H9 (cell line): ENCODE measurements around the gene DIAPH3. TPM values are rescaled to one million over a fixed set of nuclear protein-coding genes. Genes with fewer than 3 reads are reported as not detected.

Experiments used
- DNase-seq: peaks from one replicate; pipeline ENCODE4 v3.0.0-alpha.2; 2017
- H2AFZ ChIP-seq: one replicate; pipeline ENCODE4 v1.6.1; 2013; ENCODE audit warnings: mild to moderate bottlenecking, low read length, control low read depth, moderate library complexity
- H2AK5ac ChIP-seq: 2 replicates; pipeline ENCODE4 v1.6.1; 2013; ENCODE audit warnings: low read length, control low read depth, mixed read lengths; ENCODE audit not compliant: insufficient read length
- H2BK120ac ChIP-seq: one replicate; pipeline ENCODE4 v1.6.1; 2013; ENCODE audit warnings: low read depth, mild to moderate bottlenecking, low read length, control low read depth, inconsistent platforms; ENCODE audit not compliant: poor library complexity, severe bottlenecking
- H2BK12ac ChIP-seq: 2 replicates; pipeline ENCODE4 v1.6.1; 2013; ENCODE audit warnings: low read length, control low read depth, mixed read lengths, low read depth; ENCODE audit not compliant: insufficient read length
- H2BK15ac ChIP-seq: 2 replicates; pipeline ENCODE4 v1.6.1; 2013; ENCODE audit warnings: low read depth, low read length, control low read depth
- H2BK20ac ChIP-seq: one replicate; pipeline ENCODE4 v1.6.1; 2013; ENCODE audit warnings: low read depth, mild to moderate bottlenecking, low read length, control low read depth, inconsistent platforms; ENCODE audit not compliant: poor library complexity, severe bottlenecking
- H2BK5ac ChIP-seq: 2 replicates; pipeline ENCODE4 v1.6.1; 2013; ENCODE audit warnings: low read length, control low read depth, mixed read lengths; ENCODE audit not compliant: insufficient read length
- H3K14ac ChIP-seq: 2 replicates; pipeline ENCODE4 v1.6.1; 2013; ENCODE audit warnings: low read length, control low read depth; ENCODE audit not compliant: insufficient read depth
- H3K18ac ChIP-seq: 2 replicates; pipeline ENCODE4 v1.6.1; 2013; ENCODE audit warnings: low read depth, mild to moderate bottlenecking, mixed read lengths, low read length, control low read depth; ENCODE audit not compliant: insufficient read length
- H3K23ac ChIP-seq: 2 replicates; pipeline ENCODE4 v1.6.1; 2013; ENCODE audit warnings: low read length, control low read depth, mixed read lengths, low read depth; ENCODE audit not compliant: insufficient read length
- H3K23me2 ChIP-seq: 2 replicates; pipeline ENCODE4 v1.6.1; 2013; ENCODE audit warnings: low read depth, mild to moderate bottlenecking, mixed read lengths, low read length, control low read depth; ENCODE audit not compliant: insufficient read length, poor library complexity, severe bottlenecking
- H3K27ac ChIP-seq: 2 replicates; pipeline ENCODE4 v1.5.1; 2013; ENCODE audit warnings: low read length, control low read depth, mixed read lengths, low read depth; ENCODE audit not compliant: insufficient read length
- H3K27me3 ChIP-seq: 2 replicates; pipeline ENCODE4 v1.6.1; 2013; ENCODE audit warnings: low read length, control low read depth, inconsistent platforms; ENCODE audit not compliant: insufficient read depth
- H3K4ac ChIP-seq: 2 replicates; pipeline ENCODE4 v1.6.1; 2013; ENCODE audit warnings: low read depth, mild to moderate bottlenecking, control low read depth, inconsistent platforms, low read length, moderate library complexity
- H3K4me1 ChIP-seq: 2 replicates; pipeline ENCODE4 v1.6.1; 2013; ENCODE audit warnings: low read length, control low read depth, inconsistent platforms; ENCODE audit not compliant: insufficient read depth
- H3K4me2 ChIP-seq: 2 replicates; pipeline ENCODE4 v1.6.1; 2013; ENCODE audit warnings: low read length, control low read depth, mixed read lengths; ENCODE audit not compliant: insufficient read length, insufficient read depth
- H3K56ac ChIP-seq: 2 replicates; pipeline ENCODE4 v1.6.1; 2013; ENCODE audit warnings: low read depth, mild to moderate bottlenecking, mixed read lengths, low read length, control low read depth; ENCODE audit not compliant: insufficient read length
- H3K79me1 ChIP-seq: 2 replicates; pipeline ENCODE4 v1.6.1; 2013; ENCODE audit warnings: low read depth, mild to moderate bottlenecking, moderate library complexity, low read length, control low read depth, inconsistent platforms; ENCODE audit not compliant: insufficient read depth, poor library complexity, severe bottlenecking
- H3K79me2 ChIP-seq: 2 replicates; pipeline ENCODE4 v1.6.1; 2013; ENCODE audit warnings: low read length, control low read depth, inconsistent platforms; ENCODE audit not compliant: insufficient read depth
- H3K9ac ChIP-seq: 2 replicates; pipeline ENCODE4 v1.6.1; 2013; ENCODE audit warnings: low read length, control low read depth, mixed read lengths; ENCODE audit not compliant: insufficient read length; ENCODE audit errors: extremely low read depth
- H3K9me3 ChIP-seq: one replicate; pipeline ENCODE4 v1.6.1; 2013; ENCODE audit warnings: low read depth, low read length, inconsistent platforms; ENCODE audit not compliant: control insufficient read depth
- H3T11ph ChIP-seq: one replicate; pipeline ENCODE4 v1.6.1; 2013; ENCODE audit warnings: mild to moderate bottlenecking, low read length, control low read depth, inconsistent platforms
- H4K20me1 ChIP-seq: one replicate; pipeline ENCODE4 v1.6.1; 2013; ENCODE audit not compliant: control insufficient read depth, insufficient read length, insufficient read depth
- H4K5ac ChIP-seq: 2 replicates; pipeline ENCODE4 v1.6.1; 2013; ENCODE audit warnings: low read depth, mild to moderate bottlenecking, mixed read lengths, low read length, control low read depth; ENCODE audit not compliant: insufficient read length
- H4K8ac ChIP-seq: replicated peaks from 2 replicates; pipeline ENCODE4 v1.6.1; 2013; ENCODE audit warnings: low read length, control low read depth, mixed read lengths, low read depth; ENCODE audit not compliant: insufficient read length
- H4K91ac ChIP-seq: 2 replicates; pipeline ENCODE4 v1.6.1; 2013; ENCODE audit warnings: low read depth, mild to moderate bottlenecking, moderate library complexity, mixed read lengths, low read length, control low read depth; ENCODE audit not compliant: insufficient read length
- H3K27ac Mint-ChIP-seq, 3 experiments: 2 replicates in 2 of 3; 3 replicates in 1 of 3; pipeline ENCODE4 v1.8.0; 2020 to 2021; ENCODE audit warnings: mixed read lengths in 3 of 3, mild to moderate bottlenecking in 1 of 3, moderate library complexity in 1 of 3
- H3K27me3 Mint-ChIP-seq: 2 replicates; pipeline ENCODE4 v1.8.0; 2021; ENCODE audit warnings: low read depth, mild to moderate bottlenecking, moderate library complexity, mixed read lengths
- H3K36me3 Mint-ChIP-seq, 3 experiments: 2 replicates in 2 of 3; 3 replicates in 1 of 3; pipeline ENCODE4 v1.8.0; 2020 to 2021; ENCODE audit warnings: low read depth in 3 of 3, mixed read lengths in 3 of 3; ENCODE audit not compliant: insufficient read depth in 1 of 3
- H3K4me1 Mint-ChIP-seq, 2 experiments: 2 replicates each; pipeline ENCODE4 v1.8.0; 2020; ENCODE audit warnings: mixed read lengths in 2 of 2
- H3K4me3 Mint-ChIP-seq, 2 experiments: 2 replicates in 1 of 2; 3 replicates in 1 of 2; pipeline ENCODE4 v1.8.0; 2020 to 2021; ENCODE audit warnings: mild to moderate bottlenecking in 2 of 2, mixed read lengths in 2 of 2, moderate library complexity in 1 of 2
- H3K9me3 Mint-ChIP-seq, 2 experiments: 2 replicates in 1 of 2; 3 replicates in 1 of 2; pipeline ENCODE4 v1.8.0; 2020; ENCODE audit warnings: mild to moderate bottlenecking in 2 of 2, mixed read lengths in 2 of 2, moderate library complexity in 1 of 2
- CTCF ChIP-seq: fragments of 200-600 bp; sonication (generic); conservative IDR thresholded peaks from 3 replicates; pipeline ENCODE4 v1.8.0; 2021; ENCODE audit warnings: antibody characterized with exemption, mild to moderate bottlenecking
- WGBS: extraction: QIAGEN DNeasy Blood & Tissue Kit; methylation state at CpG from one replicate; pipeline ENCODE4 v1.1.7; 2013; ENCODE audit warnings: missing lambda C conversion rate, low lambda C conversion rate, mixed read lengths; ENCODE audit not compliant: insufficient read length; ENCODE audit errors: extremely low coverage; 5-methylcytosine and 5-hydroxymethylcytosine counted together
- total RNA-seq: library from RNA; stranded (reverse); gene quantifications from 2 replicates; pipeline ENCODE4 v1.2.1, GENCODE V29; 2021

Gene DIAPH3
- total RNA-seq, 1 experiment from 2014 or later, result 23.1 TPM

- Histone ChIP-seq H2BK5ac (no peak overlapping the region), H2BK15ac (no peak overlapping the region), H2AFZ (no peak overlapping the region), H2BK12ac (no peak overlapping the region), H2BK120ac (no peak overlapping the region), H4K5ac (no peak overlapping the region), H3K27me3 (no peaks in the 10 kb centered on the region), H3K23me2 (no peaks in the 10 kb centered on the region), H3K14ac (no peak overlapping the region), H3K79me2 (peaks cover 3% of the 10 kb centered on the region; the same call in 1 of the 2 replicates), H2AK5ac (no peak overlapping the region), H3K23ac (no peak overlapping the region), H3K4me1 (no peaks in the 10 kb centered on the region), H3K27ac (no peak overlapping the region), H3K9ac (no peak overlapping the region), H3K4ac (no peak overlapping the region), H3K79me1 (peaks cover 3% of the 10 kb centered on the region), H4K20me1 (no peaks in the 10 kb centered on the region), H3K4me2 (no peak overlapping the region), H3K18ac (no peak overlapping the region), H2BK20ac (no peak overlapping the region), H3T11ph (no peak overlapping the region), H4K8ac (no peak overlapping the region), H4K91ac (no peak overlapping the region), H3K9me3 (no peaks in the 10 kb centered on the region), H3K56ac (no peak overlapping the region)
- Mint-ChIP-seq H3K9me3 (no peaks in the 10 kb centered on the region), H3K27me3 (no peaks in the 10 kb centered on the region), H3K4me1 (peaks cover 0 to 1% of the 10 kb centered on the region in 2 experiments; a peak in 2 of 4 replicates), H3K36me3 (peaks cover 2 to 7% (median 4%) of the 10 kb centered on the region in 3 experiments; a peak in 4 of 7 replicates), H3K4me3 (no peak overlapping the region), H3K27ac (no peak overlapping the region)
- no peak for TF ChIP-seq CTCF
- no CpG with 5 or more reads among the region's 3 CpGs for WGBS
- DNase-seq, result no peak
These were observed 137.4 kb downstream of the DIAPH3 start for GRCh38 chr13:60026286-60026685.
